ENCODE results near the gene RELT.

Gene RELT

GRCh38 chr11:73348838-73349237, 27.4 kb upstream of the RELT start:
- DNase-seq: no peak

GRCh38 chr11:73349633-73350032, 26.6 kb upstream of the RELT start:
- no peak for DNase-seq

- peak; percentile 76 for DNase-seq
Observed at GRCh38 chr11:73350908-73351636, 25.1 kb upstream of the RELT start.

GRCh38 chr11:73353422-73353821, 22.8 kb upstream of the RELT start:
- no peak for DNase-seq

DNA sequence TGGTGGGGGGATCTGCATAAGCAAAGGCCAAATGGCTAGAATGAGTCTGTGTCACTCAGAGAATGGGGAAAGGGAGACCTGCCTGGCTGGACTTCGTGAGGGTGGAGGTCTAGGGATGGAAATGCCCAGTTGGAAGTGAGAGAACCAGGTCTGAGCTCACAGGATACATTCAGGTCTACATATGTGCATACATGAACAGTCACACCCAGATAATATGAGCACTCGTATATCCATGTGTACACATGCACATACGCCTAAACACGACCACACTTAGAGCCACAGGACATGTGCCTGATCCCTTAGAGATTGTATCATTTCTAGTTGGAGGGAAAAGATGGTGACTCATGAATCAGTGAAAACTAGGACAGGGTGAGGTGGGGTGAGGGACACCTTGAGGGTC, 21.1 kb upstream of the RELT start:
- no peak for DNase-seq

GRCh38 chr11:73356979-73357860, 19.0 kb upstream of the RELT start:
- no peak for DNase-seq

DNA sequence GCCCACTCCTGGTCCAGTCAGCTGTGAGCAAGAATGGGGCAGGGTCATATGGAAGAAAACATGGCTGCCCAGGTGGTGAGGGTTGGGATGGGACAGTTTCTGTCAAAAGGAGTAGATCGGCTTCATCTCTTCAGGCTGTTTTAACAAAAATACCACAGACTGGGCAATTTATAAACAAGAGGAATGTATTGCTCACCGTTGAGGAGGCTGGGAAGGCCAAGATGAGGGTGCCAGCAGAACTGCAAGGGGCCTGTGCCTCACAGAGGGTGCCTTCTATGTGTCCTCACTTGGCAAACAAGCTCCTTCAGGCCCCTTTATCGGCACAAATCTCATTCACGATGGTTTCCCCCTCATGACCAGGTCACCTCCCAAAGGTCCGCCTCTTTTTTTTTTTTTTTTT, 18.1 kb upstream of the RELT start:
- DNase-seq: no peak

DNA sequence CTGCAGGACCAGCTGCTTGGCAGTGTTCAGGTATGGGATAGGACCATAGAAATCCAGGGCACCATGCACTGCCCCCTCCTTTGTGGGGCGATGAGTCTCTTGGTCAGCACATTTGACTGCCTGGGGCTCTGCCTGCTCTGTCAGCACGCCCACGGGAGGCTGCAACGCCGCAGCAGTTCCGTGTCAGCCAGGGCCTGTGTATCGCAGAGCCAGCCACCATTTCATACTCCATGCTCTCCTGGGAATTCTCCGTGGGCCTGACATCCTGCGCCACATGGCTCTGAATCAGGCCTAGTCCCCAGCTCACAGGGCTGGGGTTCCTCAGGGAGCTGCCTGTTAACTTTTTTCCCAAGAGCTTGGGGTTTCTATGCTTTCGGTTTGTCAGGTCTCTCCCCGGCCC, 16.9 kb upstream of the RELT start:
- DNase-seq: no peak

GRCh38 chr11:73359930-73360742, 16.1 kb upstream of the RELT start:
- no peak for DNase-seq

DNA sequence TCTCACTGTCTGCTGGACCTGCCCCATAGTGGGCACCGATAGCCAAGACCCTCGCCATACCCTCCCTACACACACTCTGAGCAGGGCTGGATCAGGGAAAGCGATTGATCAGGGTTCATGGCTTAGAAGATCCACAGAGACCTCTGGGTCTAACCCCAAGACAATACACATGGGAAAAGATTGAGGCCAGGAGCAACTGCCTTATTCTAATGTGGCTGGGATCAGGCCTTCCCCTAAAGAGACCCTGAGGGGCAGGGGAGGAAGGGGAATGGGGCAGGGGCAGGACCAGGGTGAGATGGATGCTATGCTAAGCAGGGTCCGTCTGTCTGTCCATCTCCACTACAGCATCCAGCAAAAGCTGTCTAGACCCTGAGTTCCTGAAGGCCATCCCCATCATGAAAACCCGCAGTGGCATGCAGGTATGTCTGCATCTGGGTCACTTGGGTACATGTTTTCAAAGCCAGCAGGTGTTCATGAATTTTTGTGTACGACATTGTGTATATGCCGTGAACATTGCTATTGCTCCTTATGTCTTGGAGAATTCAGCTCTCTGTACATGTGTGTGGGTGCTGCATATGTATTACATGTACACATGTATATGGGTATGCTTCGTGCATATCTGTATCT, 15.3 kb upstream of the RELT start:
- no peak for DNase-seq

DNA sequence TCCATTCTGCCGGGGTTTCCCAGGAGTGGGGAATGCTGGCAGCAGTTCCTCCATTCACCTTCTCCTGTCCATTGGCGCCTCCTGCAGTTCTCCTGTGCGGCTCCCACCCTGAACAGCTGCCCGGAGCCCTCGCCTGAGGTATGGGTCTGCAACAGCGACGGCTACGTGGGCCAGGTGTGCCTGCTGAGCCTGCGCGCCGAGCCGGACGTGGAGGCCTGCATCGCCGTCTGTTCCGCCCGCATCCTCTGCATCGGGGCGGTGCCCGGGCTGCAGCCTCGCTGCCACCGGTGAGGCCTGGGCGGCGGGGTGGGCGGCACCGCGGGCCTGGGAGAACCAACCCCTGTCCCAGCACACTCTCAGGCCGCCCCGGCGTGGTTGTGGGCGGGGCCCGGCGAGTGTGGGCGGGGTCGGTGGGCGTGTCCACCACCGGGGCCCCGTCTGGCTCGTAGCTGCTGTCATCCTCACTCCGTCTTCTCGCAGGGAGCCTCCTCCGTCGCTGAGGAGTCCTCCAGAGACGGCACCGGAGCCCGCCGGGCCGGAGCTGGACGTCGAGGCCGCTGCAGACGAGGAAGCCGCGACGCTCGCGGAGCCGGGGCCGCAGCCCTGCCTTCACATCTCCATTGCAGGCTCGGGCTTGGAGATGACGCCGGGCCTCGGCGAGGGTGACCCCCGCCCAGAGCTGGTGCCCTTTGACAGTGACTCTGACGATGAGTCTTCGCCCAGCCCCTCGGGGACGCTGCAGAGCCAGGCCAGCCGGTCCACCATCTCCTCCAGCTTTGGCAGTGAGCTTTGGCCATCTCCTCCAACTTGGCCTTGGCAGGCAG, 14.0 kb upstream of the RELT start:
- DNase-seq: no peak

GRCh38 chr11:73363147-73363546, 13.1 kb upstream of the RELT start:
- DNase-seq: no peak

DNA sequence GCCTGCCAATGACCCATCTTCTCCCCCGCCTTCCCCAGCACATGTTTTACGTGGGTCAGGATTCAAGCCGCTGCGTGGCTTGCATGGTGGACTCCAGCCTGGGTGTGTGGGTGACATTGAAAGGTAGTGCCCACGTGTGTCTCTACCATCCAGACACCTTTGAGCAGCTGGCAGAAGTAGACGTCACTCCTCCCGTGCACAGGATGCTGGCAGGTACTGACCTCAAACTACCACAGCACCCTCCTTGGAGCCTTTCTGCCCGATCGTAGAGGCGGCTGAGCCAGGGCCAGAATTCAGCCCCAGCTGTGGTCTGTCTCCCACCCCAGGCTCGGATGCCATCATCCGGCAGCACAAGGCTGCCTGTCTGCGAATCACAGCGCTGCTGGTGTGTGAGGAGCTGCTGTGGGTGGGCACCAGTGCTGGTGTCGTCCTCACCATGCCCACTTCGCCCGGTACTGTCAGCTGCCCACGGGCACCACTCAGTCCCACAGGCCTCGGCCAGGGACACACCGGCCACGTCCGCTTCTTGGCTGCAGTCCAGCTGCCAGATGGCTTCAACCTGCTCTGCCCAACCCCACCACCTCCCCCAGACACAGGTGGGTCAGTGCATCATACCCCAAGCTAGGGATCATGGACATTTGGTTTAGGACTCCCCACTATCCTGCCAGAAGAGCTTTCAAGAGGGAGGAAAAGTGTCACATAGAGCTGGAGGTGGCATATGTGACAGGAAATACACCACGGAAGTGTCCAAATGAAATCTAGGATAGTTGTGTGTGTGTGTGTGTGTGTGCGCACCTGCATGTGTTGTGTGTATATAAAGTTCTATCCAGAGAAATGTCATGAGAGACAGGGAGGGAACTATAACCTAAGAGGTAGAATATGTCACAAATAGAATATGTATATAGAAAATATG, 10.6 kb upstream of the RELT start:
- no peak for DNase-seq

DNA sequence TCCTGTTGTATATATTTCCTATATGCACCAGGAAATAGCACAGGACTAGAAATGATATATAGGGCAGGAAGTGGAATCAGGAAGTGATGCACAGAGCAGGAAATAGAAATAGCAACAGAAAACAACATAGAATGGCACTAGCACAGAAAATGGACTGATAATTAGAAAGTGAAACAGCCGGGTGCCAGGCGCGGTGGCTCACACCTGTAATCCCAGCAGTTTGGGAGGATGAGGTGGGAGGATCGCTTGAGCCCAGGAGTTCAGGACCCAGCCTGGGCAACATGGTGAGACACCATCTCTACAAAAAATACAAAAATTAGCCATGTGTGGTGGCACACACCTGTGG, 10.0 kb upstream of the RELT start:
- DNase-seq: peak; percentile 34 to 75

- DNase-seq: no peak
Observed at GRCh38 chr11:73366953-73367352, 9.2 kb upstream of the RELT start.

- DNase-seq: no peak
Observed at GRCh38 chr11:73367482-73368024, 8.6 kb upstream of the RELT start.

- DNase-seq: peak in 1 of 2 donors; percentile 35
Observed at GRCh38 chr11:73372375-73372993, 3.7 kb upstream of the RELT start.

DNA sequence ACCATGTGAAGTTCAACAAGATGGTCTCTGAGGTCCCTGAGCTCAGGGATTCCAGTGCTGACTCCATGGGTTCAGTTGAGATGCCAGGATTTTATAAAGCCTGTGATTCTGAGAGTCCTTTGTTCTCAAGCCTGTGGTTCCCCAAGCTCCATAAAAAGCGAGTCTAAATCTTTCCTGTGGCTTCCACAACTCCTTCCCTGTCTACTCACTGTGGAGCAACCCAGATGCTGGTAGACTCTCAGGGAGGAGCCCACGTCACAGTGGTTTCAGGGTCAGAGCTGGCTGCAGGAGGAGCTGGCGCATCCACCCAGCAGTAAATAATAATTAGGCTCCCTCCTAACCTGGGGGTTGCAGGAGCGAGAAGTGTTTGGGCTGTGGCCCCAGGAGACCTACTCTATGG, 2.0 kb upstream of the RELT start:
- DNase-seq: no peak

- no peak for DNase-seq
Observed at GRCh38 chr11:73375830-73376159, 404 bp upstream of the RELT start.
